GDM1 (cell line): ENCODE results near the gene MICAL2.

Experiments
- DNase-seq: peaks from one replicate; lab custom pipeline; 2025; lab: John Stamatoyannopoulos, UW

The MICAL2 gene

DNA sequence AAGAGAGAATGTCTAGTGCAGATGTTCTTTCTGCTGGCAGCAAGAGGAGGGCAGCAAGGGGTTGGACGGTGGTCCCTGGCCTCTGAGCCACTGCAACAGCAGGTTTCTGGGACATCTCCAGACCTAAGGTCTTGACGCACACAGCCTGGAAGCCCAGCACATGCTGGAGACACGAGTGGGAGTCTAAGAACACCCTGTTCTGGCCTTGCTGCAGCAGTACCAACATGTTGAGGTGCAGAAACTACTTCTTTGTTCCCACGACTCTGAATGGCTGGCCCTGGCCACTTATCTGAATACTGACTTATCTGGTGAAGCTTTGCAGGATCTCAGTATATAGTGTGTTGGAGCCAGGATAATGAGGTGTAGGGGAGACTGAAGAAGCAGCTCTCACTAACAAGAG, 6.8 kb downstream of the MICAL2 start:
- DNase-seq: no peak

DNA sequence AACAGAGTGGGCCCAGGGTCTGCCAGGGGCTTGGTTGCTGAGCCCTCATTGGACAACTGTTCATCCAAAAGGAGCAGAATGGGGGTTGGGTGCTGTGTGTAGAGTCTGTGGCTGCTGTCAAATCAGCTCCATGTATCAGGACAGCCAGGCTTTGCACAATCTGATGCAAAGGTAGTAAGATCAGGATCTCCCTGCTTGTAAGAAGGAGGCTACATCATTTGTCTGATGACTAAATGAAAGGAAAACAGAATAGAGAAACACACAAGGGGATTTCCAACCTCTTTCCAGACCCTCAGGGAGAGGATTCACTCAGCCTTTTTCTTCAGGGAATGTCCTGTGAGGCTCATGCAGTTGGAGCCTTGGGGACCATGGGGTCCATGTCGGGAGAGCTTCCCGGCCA, 7.2 kb downstream of the MICAL2 start:
- DNase-seq: no peak

- peak; percentile 36 for DNase-seq
Observed at GRCh38 chr11:12118949-12119348, 8.6 kb downstream of the MICAL2 start.

- DNase-seq: no peak
Observed at GRCh38 chr11:12119502-12119901, 9.1 kb downstream of the MICAL2 start.

- no peak for DNase-seq
Observed at GRCh38 chr11:12120031-12121008, 9.9 kb downstream of the MICAL2 start.

GRCh38 chr11:12121011-12121410, 10.6 kb downstream of the MICAL2 start:
- DNase-seq: no peak

GRCh38 chr11:12121517-12121916, 11.1 kb downstream of the MICAL2 start:
- no peak for DNase-seq

DNA sequence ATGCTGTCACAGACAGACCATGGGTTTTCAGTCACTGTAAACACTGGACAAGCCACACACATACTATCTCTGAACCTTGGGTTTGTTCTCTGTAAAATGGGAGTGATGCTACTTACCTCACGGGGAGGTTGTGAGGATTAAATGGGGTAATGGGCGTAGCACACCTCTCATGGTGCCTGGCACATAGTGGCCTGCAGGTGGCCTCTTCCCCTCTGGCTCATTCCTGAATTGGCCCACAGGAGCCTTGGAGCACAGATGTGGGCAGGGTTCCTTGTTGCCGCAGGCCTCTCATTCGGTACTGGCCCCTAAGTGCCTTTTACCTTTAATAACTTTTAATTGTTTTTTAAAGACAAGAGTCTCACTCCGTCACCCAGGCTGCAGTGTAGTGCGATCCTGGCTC, 11.7 kb downstream of the MICAL2 start:
- DNase-seq: no peak

DNA sequence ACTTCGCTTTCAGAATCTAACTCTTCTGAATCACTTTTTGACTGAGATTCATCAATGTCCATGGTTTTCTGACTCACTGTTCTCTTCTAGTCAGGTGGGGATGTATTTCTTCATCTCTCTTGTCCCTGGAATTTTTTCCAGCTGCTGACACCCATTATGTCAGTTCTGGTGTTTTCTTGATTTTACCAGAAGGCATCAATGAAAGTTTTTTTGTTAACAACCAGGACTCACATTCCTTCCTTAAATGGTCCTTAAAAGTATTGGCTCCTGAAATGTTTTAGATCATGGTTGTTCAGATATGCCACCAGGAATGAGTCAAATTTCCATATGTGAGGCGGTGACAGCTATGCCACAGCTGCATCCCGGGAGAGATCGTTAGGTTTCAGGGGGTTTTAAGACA, 12.9 kb downstream of the MICAL2 start:
- no peak for DNase-seq

- no peak for DNase-seq
Observed at GRCh38 chr11:12123799-12124198, 13.4 kb downstream of the MICAL2 start.

DNA sequence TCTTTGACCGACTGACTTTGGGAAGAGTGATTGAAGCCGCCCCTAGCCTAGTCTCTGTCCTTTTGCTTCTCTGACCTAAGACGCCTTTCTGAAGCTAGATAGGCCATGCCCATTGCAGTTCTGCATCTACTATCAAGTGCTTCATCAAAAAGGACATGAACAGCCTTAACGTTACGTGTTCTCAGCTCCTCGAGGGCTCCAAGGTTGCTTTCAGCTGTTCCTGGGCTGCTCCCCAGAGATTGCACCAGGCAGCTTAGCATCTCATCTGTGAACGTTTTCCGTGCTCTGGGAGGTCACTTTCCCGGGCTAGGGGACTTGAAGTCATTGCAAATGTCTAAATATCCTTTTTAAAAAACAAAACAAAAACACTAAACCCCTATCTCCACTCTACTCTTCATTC, 13.9 kb downstream of the MICAL2 start:
- no peak for DNase-seq

GRCh38 chr11:12125609-12126149, 15.3 kb downstream of the MICAL2 start:
- no peak for DNase-seq

- DNase-seq: no peak
Observed at GRCh38 chr11:12126344-12127019, 16.1 kb downstream of the MICAL2 start.

GRCh38 chr11:12127206-12127898, 17.0 kb downstream of the MICAL2 start:
- DNase-seq: no peak

GRCh38 chr11:12128301-12128751, 17.9 kb downstream of the MICAL2 start:
- DNase-seq: no peak

GRCh38 chr11:12129227-12129626, 18.8 kb downstream of the MICAL2 start:
- DNase-seq: no peak

DNA sequence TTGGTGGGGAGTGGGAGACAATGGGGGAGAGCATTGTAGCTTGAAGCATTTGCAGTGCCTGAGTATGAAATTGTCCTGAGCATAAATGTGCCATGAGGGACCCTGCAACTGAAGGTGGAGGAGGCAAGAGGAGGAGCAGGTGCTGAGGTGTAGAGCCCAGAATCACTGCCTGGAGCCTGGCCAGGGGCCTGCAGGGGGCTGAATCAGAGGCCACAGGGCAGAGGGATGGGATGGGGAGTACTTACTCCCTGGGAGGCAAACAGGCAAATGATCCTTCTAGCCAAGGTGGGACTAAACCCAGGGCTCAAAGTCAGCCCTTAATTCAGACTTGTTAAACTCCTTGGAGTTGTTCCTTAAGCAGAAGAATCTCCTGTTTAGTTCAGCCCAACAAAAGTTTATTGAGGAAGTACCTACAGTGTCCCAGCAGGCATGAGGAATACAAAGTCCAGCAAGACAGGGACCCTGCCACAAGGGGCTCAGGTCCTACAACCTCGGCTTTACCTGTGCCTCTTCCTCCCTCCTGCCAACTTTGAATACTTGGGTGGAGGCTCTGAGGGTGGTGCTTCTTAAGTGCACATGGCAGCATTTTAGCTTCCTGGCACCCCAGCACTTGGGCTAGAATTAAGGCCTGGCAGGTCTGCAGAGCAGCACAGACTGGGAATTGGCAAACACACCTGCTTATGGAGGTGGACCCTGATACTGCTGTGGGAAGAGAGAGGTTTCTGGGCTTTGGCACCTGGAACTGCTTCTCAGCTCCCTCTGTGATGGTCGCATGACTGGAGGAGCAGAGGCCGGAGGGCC, 20.0 kb downstream of the MICAL2 start:
- DNase-seq: no peak

DNA sequence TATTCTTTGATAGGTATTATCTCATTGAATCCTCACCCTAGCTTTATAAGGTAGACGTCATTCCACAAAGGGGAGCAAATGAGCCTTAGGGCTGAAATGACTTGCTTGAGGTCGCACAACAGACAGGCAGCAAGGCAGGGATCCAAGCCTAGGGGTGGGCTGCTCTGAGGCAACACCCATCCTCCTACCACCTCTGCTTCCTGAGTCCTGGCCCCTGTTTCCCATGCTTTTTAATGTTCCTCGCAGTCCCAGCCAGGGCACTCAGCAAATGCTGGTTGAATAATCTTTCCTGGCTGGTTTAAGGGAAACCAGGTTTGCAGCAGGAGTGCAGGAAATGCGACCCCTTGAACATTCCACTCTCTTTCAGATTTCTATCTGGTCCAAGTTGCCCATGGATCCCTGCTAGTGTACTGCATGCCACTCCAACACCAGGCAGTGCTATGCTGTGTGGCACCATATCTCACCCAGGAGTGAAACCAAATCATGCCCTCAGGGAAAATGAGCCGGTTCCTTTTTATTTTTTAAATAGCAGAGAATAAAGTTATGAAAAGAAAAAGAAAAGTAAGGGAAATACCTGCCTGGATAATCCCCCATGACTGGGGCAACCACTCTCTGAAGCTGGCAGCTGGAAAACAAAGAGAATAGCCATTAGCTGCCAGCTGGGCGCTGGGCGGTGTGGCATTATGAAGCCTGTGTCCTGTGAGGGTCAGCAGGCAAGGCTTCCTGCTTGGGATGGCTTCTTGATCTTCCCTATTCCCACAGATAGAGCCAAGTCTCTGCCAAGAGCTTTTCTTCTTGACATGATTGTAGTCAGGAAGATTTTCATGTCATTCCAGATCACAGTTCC, 21.8 kb downstream of the MICAL2 start:
- DNase-seq: no peak

DNA sequence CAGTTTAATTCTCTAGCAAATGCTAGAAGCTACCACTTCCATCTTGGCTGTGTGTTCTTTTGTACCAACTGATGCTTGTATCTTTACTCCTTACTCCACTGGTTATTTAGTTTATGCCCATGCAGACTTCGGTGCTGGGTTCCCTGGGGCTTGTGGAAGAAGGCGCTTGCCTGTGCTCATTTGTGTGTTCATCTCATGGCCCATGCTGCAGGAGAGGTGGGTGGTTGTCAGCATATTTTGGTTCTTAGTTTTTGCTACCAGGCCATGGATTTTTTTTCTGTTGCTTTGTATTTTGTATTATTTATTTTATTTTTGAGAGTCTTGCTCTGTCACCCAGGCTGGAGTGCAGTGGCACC, 22.4 kb downstream of the MICAL2 start:
- DNase-seq: no peak

DNA sequence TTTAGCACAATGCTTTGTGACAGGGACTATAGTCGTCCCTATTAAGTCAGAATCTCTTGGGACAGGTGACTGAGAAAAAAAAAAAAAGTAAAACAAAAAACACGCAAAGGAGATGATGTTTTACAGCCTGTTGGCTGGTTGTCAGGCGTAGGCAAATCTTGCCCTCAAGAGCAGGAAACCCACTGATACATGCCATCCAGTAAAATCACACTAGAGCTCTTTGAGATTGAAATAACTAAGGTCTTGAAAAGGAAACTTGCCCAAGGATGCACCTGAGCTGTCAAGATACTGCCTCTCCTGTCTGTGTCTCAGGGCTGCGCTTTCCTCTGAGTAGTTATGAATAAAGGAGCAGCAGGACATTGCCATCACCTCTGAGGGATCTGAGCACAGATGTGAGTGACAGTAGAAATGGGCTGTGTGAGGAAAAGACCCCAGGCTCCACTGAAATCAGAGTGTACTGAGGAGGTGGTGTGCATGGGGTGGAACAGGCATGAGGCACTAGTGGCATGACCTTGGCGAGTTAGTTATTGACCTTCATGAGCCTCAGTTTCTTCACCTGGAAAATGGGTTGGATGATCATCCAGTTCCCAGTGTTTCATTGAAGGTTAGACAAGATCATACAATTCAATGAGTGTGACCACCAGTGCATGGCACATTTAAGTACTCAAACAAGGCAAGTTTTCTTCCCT, 23.3 kb downstream of the MICAL2 start:
- DNase-seq: no peak
